Measurements from ENCODE around the gene BRAP.

DNA sequence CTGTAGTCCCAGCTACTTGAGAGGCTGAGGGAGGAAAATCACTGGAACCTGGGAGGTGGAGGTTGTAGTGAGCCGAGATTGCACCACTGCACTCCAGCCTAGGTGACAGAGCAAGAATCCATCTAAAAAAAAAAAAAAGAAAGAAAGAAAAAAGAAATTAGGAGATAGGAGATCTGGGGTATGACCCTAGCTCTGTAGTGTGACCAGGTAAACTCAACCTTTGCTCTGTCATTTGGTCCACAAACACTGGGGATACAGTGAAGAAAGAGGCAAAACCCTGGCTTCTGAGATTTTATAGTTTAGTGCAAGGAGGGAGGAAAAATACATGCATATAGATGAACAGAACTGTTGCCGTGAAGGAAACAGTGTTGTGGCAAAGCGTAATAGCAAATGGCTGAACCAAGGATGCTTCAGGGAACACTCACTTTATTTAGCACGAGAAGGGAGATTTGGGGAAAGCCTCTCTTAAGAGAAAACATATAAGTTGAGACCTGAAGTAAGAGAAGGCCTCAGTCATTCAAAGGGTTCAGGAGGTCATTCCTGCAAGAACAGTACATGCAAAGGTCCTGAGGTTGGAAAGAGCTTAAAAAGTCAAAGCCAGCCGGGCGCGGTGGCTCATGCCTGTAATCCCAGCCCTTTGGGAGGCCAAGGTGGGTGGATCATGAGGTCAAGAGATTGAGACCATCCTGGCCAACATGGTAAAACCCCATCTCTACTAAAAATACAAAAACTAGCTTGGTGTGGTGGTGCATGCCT lies 57.1 kb downstream of the BRAP start:
- no peak for TF ChIP-seq EZH2phosphoT487 (IDR thresholded peaks at IDR 0.05; ENCODE audit: low read length)
- TF ChIP-seq, protein P1, sequence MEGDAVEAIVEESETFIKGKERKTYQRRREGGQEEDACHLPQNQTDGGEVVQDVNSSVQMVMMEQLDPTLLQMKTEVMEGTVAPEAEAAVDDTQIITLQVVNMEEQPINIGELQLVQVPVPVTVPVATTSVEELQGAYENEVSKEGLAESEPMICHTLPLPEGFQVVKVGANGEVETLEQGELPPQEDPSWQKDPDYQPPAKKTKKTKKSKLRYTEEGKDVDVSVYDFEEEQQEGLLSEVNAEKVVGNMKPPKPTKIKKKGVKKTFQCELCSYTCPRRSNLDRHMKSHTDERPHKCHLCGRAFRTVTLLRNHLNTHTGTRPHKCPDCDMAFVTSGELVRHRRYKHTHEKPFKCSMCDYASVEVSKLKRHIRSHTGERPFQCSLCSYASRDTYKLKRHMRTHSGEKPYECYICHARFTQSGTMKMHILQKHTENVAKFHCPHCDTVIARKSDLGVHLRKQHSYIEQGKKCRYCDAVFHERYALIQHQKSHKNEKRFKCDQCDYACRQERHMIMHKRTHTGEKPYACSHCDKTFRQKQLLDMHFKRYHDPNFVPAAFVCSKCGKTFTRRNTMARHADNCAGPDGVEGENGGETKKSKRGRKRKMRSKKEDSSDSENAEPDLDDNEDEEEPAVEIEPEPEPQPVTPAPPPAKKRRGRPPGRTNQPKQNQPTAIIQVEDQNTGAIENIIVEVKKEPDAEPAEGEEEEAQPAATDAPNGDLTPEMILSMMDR (IDR thresholded peaks at IDR 0.05; ENCODE audit: low read length) = no peak
